ENCODE data around the gene GZMM.
A peak's percentile ranks its signal among the peaks of the same experiment; 100 is the strongest.

GZMM gene

GRCh38 chr19:543910-544608 lies at the start of gene GZMM:
Gene GZMM, plus strand, starts transcription at chr19:544053. Its CDS starts 19 bp downstream, at chr19:544072.
- DNase-seq, result peak; percentile 73

DNA sequence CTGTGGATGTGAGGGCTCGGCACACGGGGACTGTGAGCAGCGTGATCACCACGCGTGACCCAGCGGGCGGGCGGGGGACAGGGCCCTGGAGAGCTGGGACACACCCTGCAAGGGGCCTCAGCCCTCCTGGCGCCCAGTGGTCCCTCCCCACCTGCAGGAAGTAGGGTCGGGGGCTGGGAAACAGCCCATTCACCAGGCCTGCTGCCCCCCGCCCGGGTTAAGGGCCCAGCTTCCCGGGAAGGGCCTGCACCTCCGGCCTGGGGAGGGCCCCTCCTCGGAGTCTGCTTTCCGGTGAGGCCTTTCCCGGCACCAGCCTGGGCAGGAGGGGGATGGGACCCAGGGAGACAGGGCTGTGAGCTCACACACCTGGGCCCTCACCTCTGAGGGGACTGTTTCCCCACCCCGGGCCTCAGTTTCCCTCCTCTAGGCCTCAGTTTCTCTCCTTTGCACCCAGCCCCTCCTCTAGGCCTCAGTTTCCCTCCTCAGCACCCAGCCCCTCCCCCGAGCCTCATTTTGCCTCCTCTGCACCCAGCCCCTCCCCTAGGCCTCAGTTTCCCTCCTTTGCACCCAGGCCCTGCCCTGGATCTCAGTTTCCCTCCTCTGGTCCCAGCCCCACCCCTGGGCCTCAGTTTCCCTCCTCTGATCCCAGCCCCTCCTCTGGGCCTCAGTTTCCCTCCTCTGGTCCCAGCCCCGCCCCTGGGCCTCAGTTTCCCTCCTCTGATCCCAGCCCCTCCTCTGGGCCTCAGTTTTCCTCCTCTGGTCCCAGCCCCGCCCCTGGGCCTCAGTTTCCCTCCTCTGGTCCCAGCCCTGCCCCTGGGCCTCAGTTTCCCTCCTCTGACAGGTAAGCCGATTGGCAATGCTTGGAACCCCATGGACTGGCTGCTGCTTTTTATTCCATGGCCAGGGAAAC lies 49.4 kb upstream of the GZMM start:
- no peak for DNase-seq

- DNase-seq, result no peak
These were observed 48.8 kb upstream of the GZMM start for GRCh38 chr19:495081-495401.

- DNase-seq, result peak; percentile 70
These were observed 48.3 kb upstream of the GZMM start for GRCh38 chr19:495402-496111.

GRCh38 chr19:496112-496665 lies 47.7 kb upstream of the GZMM start, which contains the start of gene MADCAM1:
Gene MADCAM1, plus strand, starts transcription at chr19:496486. Its CDS starts 14 bp downstream, at chr19:496500.
- no peak for DNase-seq

DNA sequence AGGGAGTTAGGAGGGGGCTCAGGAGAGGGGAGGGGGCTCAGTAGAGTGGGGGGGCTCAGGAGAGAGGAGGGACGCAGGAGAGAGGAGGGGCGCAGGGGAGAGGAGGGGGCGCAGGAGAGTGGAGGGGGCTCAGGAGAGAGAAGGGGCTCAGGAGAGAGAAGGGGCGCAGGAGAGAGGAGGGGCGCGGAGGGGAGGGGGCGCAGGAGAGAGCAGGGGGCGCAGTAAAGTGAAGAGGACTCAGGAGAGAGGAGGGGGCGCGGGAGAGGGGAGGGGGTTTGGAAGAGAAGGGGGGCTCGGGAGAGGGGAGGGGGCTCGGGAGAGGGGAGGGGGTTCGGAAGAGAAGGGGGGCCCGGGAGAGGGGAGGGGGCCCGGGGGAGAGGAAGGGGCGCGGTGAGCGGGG lies 46.9 kb upstream of the GZMM start:
- DNase-seq, result no peak

GRCh38 chr19:497491-497868 lies 46.4 kb upstream of the GZMM start:
- DNase-seq, result no peak

GRCh38 chr19:497869-498510 lies 45.9 kb upstream of the GZMM start:
- DNase-seq, result no peak

- no peak for DNase-seq
These were observed 45.4 kb upstream of the GZMM start for GRCh38 chr19:498511-498891.

GRCh38 chr19:498977-499623 lies 44.8 kb upstream of the GZMM start:
- DNase-seq, result no peak

- no peak for DNase-seq
These were observed 42.2 kb upstream of the GZMM start for GRCh38 chr19:501646-502045.

DNA sequence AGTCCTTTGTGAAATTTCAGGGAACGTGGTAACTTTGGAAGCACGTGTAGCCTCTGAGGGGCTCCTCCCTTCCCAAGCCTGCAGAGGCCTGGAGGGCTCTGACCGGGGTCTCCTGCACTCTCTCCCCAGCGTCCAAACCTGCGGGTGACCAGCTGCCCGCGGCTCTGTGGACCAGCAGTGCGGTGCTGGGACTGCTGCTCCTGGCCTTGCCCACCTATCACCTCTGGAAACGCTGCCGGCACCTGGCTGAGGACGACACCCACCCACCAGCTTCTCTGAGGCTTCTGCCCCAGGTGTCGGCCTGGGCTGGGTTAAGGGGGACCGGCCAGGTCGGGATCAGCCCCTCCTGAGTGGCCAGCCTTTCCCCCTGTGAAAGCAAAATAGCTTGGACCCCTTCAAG lies 39.2 kb upstream of the GZMM start:
- no peak for DNase-seq

GRCh38 chr19:506404-507285 lies 37.2 kb upstream of the GZMM start:
- DNase-seq, result peak; percentile 95

DNA sequence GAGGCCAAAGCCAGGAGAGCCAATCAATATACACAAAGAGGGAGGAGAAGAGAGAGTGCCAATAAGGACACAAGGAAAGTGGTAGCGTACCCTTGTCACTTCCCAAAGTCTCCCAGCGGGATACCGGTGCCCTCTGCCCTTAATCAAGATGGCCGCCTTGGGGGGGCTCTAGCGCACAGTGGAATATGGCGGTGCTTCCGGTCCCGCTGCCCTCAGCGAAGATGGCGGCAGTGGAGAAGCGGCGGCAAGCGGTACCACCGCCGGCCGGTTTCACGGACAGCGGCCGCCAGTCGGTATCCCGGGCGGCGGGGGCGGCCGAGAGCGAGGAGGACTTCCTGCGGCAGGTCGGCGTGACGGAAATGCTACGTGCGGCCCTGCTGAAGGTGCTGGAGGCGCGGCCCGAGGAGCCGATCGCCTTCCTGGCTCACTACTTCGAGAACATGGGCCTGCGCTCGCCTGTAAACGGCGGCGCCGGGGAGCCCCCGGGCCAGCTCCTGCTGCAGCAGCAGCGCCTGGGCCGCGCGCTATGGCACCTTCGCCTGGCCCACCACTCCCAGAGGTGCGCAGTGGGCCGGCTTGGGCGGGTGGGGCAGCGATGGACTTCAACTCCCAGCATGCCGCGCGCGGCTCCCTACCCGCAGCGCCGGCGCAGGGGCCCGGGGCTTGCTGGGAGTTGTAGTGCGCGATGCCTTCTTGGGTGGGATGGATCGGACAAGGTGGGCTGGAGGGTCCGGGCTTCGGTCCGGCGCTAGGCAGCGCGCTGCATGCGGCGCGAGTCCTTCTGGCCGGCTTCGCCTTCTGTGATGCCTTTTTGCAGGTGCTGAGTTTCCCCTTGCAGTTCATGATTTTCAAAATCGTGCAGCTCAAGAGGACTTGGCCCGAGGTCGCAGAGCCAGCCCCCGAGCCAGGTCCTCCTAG lies 36.3 kb upstream of the GZMM start, which contains the start of gene TPGS1:
TSS of gene TPGS1 (plus strand) at position 212 of the 918 bp plus-strand sequence. CDS start at position 222, 10 bp downstream.
- peak; percentile 87 for DNase-seq

GRCh38 chr19:508204-509150 lies 35.4 kb upstream of the GZMM start:
- no peak for DNase-seq

DNA sequence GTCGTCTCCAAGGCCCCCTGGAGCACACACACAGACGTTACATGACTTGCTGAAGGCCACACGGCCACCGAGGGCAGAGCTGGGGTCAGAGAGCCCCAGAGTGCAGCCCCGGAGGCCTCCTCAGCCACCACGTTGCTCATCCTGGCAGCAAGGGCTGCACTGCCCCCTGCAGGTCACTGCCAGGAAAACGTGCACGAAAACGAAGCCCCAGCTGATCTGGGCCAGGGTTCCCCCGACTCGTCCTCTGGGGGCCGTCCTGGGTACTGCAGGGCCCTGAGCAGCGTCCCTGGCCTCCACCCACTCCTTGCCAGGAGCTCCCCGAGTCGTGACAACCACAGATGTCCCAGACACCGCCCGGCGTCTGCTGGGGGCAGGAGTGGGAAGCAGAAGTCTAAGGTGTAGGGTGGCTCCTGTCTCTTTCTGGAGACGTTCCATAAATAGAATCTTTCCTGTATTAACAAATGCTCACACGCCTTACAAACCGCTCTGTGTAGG lies 33.2 kb upstream of the GZMM start:
- DNase-seq, result peak; percentile 96

DNA sequence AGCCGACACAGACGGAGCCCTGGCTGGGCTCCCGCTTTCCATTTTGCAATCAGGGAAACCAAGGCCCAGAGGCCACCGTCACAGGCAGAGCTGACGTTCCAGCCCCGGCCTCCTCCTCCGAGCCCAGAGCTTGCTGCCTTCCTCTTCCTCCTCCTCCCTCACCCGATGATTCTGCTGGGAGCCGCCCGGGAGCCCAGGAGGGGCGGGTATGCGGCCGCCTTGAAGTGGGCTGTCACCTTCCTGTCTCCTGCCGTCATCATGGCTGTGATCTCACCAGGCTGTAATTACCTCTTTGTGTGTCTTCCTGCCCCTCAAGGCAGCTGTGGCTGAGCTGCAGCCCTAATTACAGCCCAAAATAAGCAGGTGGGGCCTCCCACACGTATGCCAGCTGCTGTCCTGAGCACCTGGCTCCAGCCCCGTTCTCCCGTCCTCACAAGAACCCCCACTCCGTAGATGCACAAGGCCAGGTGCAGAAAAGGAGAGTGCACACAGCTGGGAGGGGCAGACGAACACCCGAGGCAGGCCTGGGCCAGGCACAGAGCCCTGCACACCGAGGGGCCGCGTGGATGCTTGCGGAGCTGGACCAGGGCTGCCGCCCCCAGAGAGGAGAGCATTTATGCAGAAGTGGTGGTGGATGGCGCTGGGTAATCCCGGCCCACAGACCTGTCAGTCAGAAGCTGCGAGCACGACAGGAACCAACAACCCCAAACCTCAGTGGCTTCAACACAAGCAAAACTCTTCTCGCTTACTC lies 32.6 kb upstream of the GZMM start:
- DNase-seq, result peak; percentile 77

All from stimulated activated CD4-positive, alpha-beta T cell treated with anti-CD3 and anti-CD28 coated beads, Interleukin-1b, Interleukin-23, amount 100 ng/mL, for 48 hours (primary cell).